Karpas-422 (cell line): ENCODE results near the gene BACH2. TPM values are rescaled to one million over a fixed set of nuclear protein-coding genes. Genes with fewer than 3 reads are reported as not detected.
A peak's percentile ranks its signal among the peaks of the same experiment; 100 is the strongest.

Experiments used
- DNase-seq: peaks from one replicate; pipeline ENCODE4 v3.0.0-alpha.2; 2015
- H2AFZ ChIP-seq: fragments of 200-600 bp; sonication (generic); 2 replicates; pipeline ENCODE4 v1.6.1; 2014; ENCODE audit warnings: antibody characterized with exemption, low read length, mixed read lengths
- H3K27ac ChIP-seq: fragments of 200-600 bp; sonication (generic); 2 replicates; pipeline ENCODE4 v1.5.1; 2014; ENCODE audit warnings: mild to moderate bottlenecking, low read length, moderate library complexity
- H3K27me3 ChIP-seq: fragments of 200-600 bp; sonication (generic); 2 replicates; pipeline ENCODE4 v1.6.1; 2014; ENCODE audit warnings: low read length, mixed read lengths
- H3K36me3 ChIP-seq: fragments of 200-600 bp; sonication (generic); 2 replicates; pipeline ENCODE4 v1.6.1; 2014; ENCODE audit warnings: low read length, mixed read lengths; ENCODE audit not compliant: insufficient read depth
- H3K4me1 ChIP-seq: fragments of 200-600 bp; sonication (generic); 2 replicates; pipeline ENCODE4 v1.6.1; 2014; ENCODE audit warnings: mild to moderate bottlenecking, low read length, mixed read lengths
- H3K4me2 ChIP-seq: fragments of 200-600 bp; sonication (generic); 2 replicates; pipeline ENCODE4 v1.6.1; 2014; ENCODE audit warnings: low read length, low read depth, mild to moderate bottlenecking; ENCODE audit not compliant: poor library complexity, severe bottlenecking
- H3K4me3 ChIP-seq: fragments of 200-600 bp; sonication (generic); 2 replicates; pipeline ENCODE4 v1.5.1; 2014; ENCODE audit warnings: mild to moderate bottlenecking, antibody characterized with exemption, low read length, mixed read lengths
- H3K79me2 ChIP-seq: fragments of 200-600 bp; sonication (generic); 2 replicates; pipeline ENCODE4 v1.6.1; 2014; ENCODE audit warnings: mild to moderate bottlenecking, low read length, mixed read lengths
- H3K9ac ChIP-seq: fragments of 200-600 bp; sonication (generic); 2 replicates; pipeline ENCODE4 v1.6.0; 2014; ENCODE audit warnings: low read length
- H3K9me2 ChIP-seq: fragments of 200-600 bp; sonication (generic), shearing (Covaris generic); replicated peaks from 2 replicates; pipeline ENCODE4 v1.6.0; 2014; ENCODE audit warnings: mild to moderate bottlenecking, low read length, moderate library complexity; ENCODE audit not compliant: insufficient read depth
- H3K9me3 ChIP-seq: fragments of 300-700, 200-600 bp; sonication (generic); 2 replicates; pipeline ENCODE4 v1.6.1; 2014; ENCODE audit warnings: low read length, mixed read lengths
- H4K20me1 ChIP-seq: fragments of 200-600 bp; sonication (generic); 2 replicates; pipeline ENCODE4 v1.6.1; 2014; ENCODE audit warnings: mild to moderate bottlenecking, antibody characterized with exemption, low read length, low read depth; ENCODE audit not compliant: insufficient read depth
- total RNA-seq: library from RNA; depleted of rRNA; stranded (reverse); fragments of >200 nt; shearing (Covaris generic); gene quantifications from 2 replicates; pipeline ENCODE4 v1.2.3, GENCODE V29; 2014; ENCODE audit warnings: low replicate concordance

The BACH2 gene
- total RNA-seq, 1 experiment from 2014 or later = 3.2 TPM

DNA sequence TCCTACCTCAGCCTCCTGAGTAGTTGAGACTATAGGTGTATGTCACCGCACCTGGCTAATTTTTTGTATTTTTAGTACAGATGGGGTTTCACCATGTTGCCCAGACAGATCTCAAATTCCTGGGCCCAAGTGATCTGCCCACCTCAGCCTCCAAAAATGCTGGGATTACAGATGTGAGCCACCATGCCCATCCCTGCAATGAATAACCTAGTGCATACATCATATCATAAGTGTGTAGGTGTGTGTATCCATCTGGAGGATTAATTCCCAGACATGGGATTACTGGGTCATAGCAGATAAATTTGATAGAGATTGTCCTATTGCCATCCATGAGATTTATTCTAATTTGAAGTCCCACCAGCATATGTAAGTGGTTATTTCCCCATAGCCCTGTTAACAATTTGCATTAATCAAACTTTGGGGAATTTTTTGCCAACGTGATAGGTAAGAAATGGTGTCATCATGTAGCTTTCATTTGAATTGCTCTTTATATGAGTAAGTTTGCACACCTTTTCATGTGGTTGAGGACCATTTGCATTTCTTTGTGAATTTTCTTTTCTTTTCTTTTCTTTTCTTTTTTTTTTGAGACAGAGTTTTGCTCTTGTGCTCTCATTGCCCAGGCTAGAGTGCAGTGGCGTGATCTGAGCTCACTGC is 29.9 kb upstream of the BACH2 start:
- no peak overlapping the region for H3K27ac ChIP-seq
- no peaks in the 10 kb centered on the region for H3K9me2 ChIP-seq
- H3K4me2 ChIP-seq = no peak overlapping the region
- H3K9me3 ChIP-seq = no peaks in the 10 kb centered on the region
- H3K9ac ChIP-seq = no peak overlapping the region
- H3K27me3 ChIP-seq = no peaks in the 10 kb centered on the region
- DNase-seq = no peak
- H3K4me1 ChIP-seq = no peaks in the 10 kb centered on the region
- no peaks in the 10 kb centered on the region for H4K20me1 ChIP-seq
- no peak overlapping the region for H2AFZ ChIP-seq
- H3K36me3 ChIP-seq = no peaks in the 10 kb centered on the region
- H3K4me3 ChIP-seq = no peak overlapping the region
- no peaks in the 10 kb centered on the region for H3K79me2 ChIP-seq

DNA sequence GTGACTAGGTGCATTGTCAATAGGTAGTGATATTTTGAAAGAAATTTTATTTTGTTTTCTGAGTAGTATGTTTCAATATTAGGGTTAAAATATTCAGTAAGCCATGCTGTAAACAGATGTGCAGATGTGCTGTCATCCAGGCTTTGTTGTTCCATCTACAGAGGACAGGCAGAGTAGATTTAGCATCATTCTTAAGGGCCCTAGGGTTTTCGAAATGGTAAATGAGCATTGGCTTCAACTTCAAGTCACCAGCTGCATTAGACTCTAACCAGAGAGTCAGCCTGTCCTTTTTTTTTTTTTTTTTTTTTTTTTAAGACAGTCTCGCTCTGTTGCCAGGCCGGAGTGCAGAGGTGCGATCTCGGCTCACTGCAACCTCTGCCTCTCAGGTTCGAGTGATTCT is 27.1 kb upstream of the BACH2 start:
- no peaks in the 10 kb centered on the region for H3K4me1 ChIP-seq
- no peaks in the 10 kb centered on the region for H4K20me1 ChIP-seq
- H3K4me3 ChIP-seq = no peak overlapping the region
- H3K9ac ChIP-seq = no peak overlapping the region
- H3K79me2 ChIP-seq = no peaks in the 10 kb centered on the region
- no peak overlapping the region for H2AFZ ChIP-seq
- no peaks in the 10 kb centered on the region for H3K36me3 ChIP-seq
- no peaks in the 10 kb centered on the region for H3K9me2 ChIP-seq
- no peak overlapping the region for H3K4me2 ChIP-seq
- H3K27me3 ChIP-seq = no peaks in the 10 kb centered on the region
- no peaks in the 10 kb centered on the region for H3K9me3 ChIP-seq
- no peak overlapping the region for H3K27ac ChIP-seq
- DNase-seq = no peak

DNA sequence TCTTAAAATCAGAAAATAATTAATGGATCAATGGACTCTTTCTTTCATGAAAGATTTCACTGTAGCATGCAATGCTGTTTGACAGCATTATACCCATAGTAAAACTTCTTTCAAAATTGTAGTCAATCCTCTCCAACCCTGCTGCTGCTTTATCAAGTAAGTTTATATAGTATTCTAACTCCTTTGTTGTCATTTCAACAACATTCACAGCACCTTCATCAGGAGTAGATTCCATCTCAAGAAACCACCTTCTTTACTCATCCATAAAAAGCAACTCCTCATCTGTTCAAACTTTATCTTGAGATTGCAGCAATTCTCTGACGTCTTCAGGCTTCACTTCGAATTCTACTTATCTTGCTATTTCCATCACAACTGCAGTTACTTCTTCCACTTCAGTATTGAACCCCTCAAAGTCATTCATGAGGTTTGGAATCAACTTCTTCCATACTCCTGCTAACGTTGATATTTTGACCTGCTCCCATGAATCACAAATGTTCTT is 26.4 kb upstream of the BACH2 start:
- no peak overlapping the region for H3K27ac ChIP-seq
- no peak for DNase-seq
- no peak overlapping the region for H3K4me3 ChIP-seq
- H3K79me2 ChIP-seq = no peaks in the 10 kb centered on the region
- no peak overlapping the region for H3K4me2 ChIP-seq
- H3K4me1 ChIP-seq = no peaks in the 10 kb centered on the region
- no peaks in the 10 kb centered on the region for H3K36me3 ChIP-seq
- no peaks in the 10 kb centered on the region for H3K9me3 ChIP-seq
- H3K27me3 ChIP-seq = no peaks in the 10 kb centered on the region
- H4K20me1 ChIP-seq = no peaks in the 10 kb centered on the region
- H3K9ac ChIP-seq = no peak overlapping the region
- no peak overlapping the region for H2AFZ ChIP-seq
- no peaks in the 10 kb centered on the region for H3K9me2 ChIP-seq

DNA sequence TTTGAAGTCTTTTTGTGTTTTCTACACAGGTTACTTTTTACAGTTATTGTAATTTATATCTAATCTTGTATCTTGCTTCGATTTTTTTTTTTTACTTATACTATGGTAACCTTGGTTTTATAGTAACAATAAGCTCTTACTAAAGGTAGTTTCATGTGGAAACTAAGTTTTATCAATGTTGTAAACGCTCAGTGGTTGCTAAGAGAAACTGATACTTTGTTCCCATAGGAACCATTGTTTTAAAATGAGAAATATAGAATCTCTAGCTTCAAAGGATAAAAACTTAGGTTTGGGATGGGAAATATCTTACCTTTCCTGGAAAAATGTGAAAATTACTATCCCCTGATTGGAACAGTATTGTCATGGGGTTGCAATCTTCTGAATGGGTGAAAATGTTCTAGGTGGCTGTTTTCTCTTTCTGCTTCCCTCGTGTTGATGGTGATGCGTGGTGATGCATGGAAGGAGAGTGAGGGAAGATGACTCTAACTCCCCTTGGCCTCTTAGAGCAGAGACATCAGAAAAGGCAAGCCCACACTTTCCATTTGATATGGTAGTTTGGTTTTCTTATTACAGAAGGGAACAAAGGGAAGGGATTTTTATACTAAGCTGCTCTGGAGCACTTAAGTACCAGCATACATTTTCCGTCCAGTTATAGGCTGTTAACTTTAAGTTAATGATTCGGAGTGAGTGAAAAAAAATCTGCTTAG is 23.5 kb upstream of the BACH2 start:
- no peak for DNase-seq
- no peaks in the 10 kb centered on the region for H3K79me2 ChIP-seq
- H3K36me3 ChIP-seq = no peaks in the 10 kb centered on the region
- H3K27me3 ChIP-seq = no peaks in the 10 kb centered on the region
- no peaks in the 10 kb centered on the region for H3K9me3 ChIP-seq
- H3K4me3 ChIP-seq = no peak overlapping the region
- H3K9ac ChIP-seq = no peak overlapping the region
- no peak overlapping the region for H2AFZ ChIP-seq
- no peaks in the 10 kb centered on the region for H4K20me1 ChIP-seq
- H3K4me2 ChIP-seq = no peak overlapping the region
- H3K9me2 ChIP-seq = no peaks in the 10 kb centered on the region
- no peak overlapping the region for H3K27ac ChIP-seq
- H3K4me1 ChIP-seq = peaks cover 12% of the 10 kb centered on the region

DNA sequence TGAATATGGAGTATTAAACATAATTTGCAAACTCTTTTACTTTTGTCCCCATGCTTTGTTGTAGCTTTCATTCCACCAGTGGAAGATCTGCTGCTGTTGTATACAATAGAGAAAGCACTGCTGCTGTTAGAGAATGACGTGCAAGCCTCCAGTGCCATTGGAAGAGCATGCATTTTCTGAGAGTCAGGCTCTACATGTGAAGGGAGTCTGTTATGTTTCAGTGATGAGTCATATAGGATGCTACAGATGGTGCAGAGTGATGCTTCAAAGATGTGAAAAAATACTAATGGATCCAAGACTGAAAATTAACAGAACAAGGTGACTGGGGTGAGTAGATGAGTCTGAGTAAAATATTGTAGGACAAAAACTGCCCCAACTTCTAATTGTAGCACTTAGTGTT is 22.4 kb upstream of the BACH2 start:
- no peak overlapping the region for H3K4me2 ChIP-seq
- DNase-seq = no peak
- H3K27me3 ChIP-seq = no peaks in the 10 kb centered on the region
- H3K9me2 ChIP-seq = no peaks in the 10 kb centered on the region
- peaks cover 18% of the 10 kb centered on the region for H3K4me1 ChIP-seq
- H3K79me2 ChIP-seq = no peaks in the 10 kb centered on the region
- no peak overlapping the region for H2AFZ ChIP-seq
- no peak overlapping the region for H3K9ac ChIP-seq
- H3K36me3 ChIP-seq = no peaks in the 10 kb centered on the region
- no peak overlapping the region for H3K27ac ChIP-seq
- no peaks in the 10 kb centered on the region for H4K20me1 ChIP-seq
- no peaks in the 10 kb centered on the region for H3K9me3 ChIP-seq
- no peak overlapping the region for H3K4me3 ChIP-seq

DNA sequence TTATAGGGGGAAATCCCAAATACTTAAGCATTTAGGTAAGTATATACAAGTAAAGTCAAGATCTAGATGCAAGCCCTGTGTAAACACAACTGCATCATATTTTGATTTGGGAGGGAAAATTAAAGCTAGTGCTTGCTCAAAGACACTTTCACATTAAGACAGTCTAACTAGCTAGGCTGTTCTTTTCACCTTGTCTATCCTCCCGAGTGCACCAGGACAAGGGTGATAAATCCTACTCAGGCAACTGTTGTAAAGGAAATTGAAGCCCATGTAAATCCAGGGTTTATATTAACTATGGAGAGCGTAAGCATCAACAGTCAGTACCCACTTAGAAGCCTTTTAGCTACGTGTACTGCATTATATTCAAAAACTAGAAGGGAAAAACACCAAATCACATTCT is 19.3 kb upstream of the BACH2 start:
- H3K9me3 ChIP-seq = no peaks in the 10 kb centered on the region
- H3K4me3 ChIP-seq = no peak overlapping the region
- H3K27ac ChIP-seq = peak overlapping the region; percentile 48
- DNase-seq = no peak
- no peaks in the 10 kb centered on the region for H3K36me3 ChIP-seq
- 0 out of 2 replicates have a peak overlapping the region, but pooled peaks have one; percentile 7 for H2AFZ ChIP-seq
- H3K27me3 ChIP-seq = no peaks in the 10 kb centered on the region
- H3K79me2 ChIP-seq = no peaks in the 10 kb centered on the region
- peak overlapping the region; percentile 39 for H3K4me2 ChIP-seq
- no peak overlapping the region for H3K9ac ChIP-seq
- H3K9me2 ChIP-seq = no peaks in the 10 kb centered on the region
- H3K4me1 ChIP-seq = peaks cover 29% of the 10 kb centered on the region
- no peaks in the 10 kb centered on the region for H4K20me1 ChIP-seq

DNA sequence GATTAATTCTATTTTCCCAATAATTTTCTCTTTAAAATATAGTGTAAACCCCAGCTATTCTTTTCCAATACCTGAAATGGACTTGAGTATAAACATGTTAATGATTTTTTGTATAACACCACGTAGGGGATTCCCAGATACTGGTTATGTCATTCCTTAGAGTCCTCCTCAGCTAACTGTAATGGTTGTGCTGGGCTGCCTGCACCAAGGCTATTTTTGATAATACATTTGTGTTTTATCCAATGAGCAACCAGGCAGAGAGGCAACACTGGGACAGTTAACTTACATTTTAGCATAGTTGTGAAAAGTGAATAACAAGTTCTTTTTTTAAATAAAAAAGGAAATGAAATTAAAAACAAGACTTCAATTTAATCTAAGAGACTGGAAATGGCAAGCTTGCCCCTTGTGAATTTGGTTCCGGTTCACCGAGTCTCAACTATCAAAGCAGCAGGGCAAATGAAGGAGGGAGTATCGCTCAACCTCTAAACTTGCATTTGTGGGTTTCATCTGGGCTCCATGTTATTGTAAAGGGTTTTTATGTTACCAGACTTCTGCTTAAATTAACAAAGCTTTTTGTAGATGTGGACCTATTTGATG is 18.8 kb upstream of the BACH2 start:
- peaks cover 29% of the 10 kb centered on the region for H3K4me1 ChIP-seq

DNA sequence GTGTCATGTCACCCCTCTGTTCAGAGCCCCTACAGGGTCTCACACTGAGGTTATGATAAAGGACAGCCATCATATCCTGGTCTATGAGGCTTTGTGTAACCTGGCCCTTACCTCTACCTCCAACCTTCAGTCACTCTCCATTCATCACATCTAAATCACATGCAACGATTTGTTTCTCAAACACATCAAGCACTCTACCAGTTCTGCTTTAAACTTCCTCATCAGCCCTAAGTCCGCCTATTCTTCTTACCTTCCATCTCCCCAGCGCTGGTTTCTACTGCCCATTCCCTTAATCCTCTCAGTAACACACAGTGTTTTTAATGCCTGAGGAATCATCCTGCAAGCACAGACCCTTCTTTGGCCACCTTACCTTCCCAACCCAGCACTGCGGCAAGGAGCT is 17.9 kb upstream of the BACH2 start:
- H3K9me3 ChIP-seq = no peaks in the 10 kb centered on the region
- no peak overlapping the region for H2AFZ ChIP-seq
- no peaks in the 10 kb centered on the region for H3K79me2 ChIP-seq
- peaks cover 29% of the 10 kb centered on the region for H3K4me1 ChIP-seq
- H4K20me1 ChIP-seq = no peaks in the 10 kb centered on the region
- no peak overlapping the region for H3K9ac ChIP-seq
- H3K27me3 ChIP-seq = no peaks in the 10 kb centered on the region; the same call in 1 of the 2 replicates
- no peak overlapping the region for H3K4me2 ChIP-seq
- no peaks in the 10 kb centered on the region for H3K9me2 ChIP-seq
- no peaks in the 10 kb centered on the region for H3K36me3 ChIP-seq
- no peak overlapping the region for H3K4me3 ChIP-seq
- DNase-seq = no peak
- H3K27ac ChIP-seq = peak overlapping the region; percentile 48; the same call in 1 of the 2 replicates

More for the DNA sequence above, 18.8 kb upstream of the BACH2 start:
- no peaks in the 10 kb centered on the region for H3K79me2 ChIP-seq
- H3K27ac ChIP-seq = peak overlapping the region; percentile 48
- no peaks in the 10 kb centered on the region for H3K9me2 ChIP-seq
- no peaks in the 10 kb centered on the region for H3K9me3 ChIP-seq
- 0 out of 2 replicates have a peak overlapping the region, but pooled peaks have one; percentile 7 for H2AFZ ChIP-seq
- peak overlapping the region; percentile 39 for H3K4me2 ChIP-seq
- DNase-seq = no peak
- no peaks in the 10 kb centered on the region for H3K36me3 ChIP-seq
- H3K4me3 ChIP-seq = no peak overlapping the region
- no peaks in the 10 kb centered on the region; the same call in 1 of the 2 replicates for H3K27me3 ChIP-seq
- H3K9ac ChIP-seq = no peak overlapping the region
- H4K20me1 ChIP-seq = no peaks in the 10 kb centered on the region
